ENCODE results near the gene FXYD5. TPM values are rescaled to one million over a fixed set of nuclear protein-coding genes. Genes with fewer than 3 reads are reported as not detected.

The FXYD5 gene
- total and polyA plus RNA-seq, 9 of the 15 experiments (the other 6 are each of a cell fraction or from before 2014, with no cell fraction given), result 104 to 537 (median 174) TPM

DNA sequence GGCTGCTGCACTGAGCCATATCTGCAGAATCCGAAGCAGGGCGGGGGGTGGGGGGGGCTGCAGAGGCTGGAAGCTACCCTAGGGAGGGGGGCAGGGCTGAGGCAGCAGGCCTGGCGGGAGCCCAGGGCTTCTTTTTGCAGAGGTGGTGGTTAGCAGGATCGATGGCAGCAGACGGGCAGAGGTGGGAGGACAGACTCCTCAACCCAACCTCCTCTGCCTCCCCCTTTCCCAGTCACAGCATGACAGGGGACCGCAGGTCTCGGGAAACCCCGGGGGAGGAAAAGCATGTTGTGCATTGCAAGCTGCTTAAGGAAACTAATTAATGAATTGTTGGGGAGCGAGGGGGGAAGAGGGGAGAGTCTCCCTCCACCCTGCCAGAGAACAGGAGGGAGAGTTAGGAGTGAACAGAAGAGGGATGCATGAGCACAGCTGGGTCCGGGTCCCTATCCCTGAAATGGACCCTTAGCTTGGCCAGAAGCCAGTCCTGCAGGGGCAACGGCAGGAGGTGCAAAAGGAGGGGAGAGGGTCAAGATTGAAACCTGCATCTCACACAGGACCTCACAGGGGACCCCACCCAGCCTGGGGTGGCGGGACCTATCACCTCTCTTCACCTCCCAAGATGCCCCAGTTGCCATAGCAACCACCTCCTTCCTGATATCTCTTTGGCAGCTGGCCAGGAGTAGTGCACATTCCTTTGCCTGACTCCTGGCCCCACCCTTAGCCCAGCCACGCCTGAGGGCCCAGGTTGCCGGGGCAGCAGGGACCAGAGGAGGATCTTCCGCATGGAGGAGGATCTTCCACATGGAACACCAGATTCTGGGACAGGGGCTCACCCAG is 9.7 kb upstream of the FXYD5 start (continued):
- TF ChIP-seq, protein P1, sequence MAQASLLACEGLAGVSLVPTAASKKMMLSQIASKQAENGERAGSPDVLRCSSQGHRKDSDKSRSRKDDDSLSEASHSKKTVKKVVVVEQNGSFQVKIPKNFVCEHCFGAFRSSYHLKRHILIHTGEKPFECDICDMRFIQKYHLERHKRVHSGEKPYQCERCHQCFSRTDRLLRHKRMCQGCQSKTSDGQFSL (CRISPR knock-in tag; IDR thresholded peaks at IDR 0.05), result no peak
- TF ChIP-seq, protein P1 (tag; IDR thresholded peaks at IDR 0.05), result 0 out of 4 replicates have a peak, but pooled peaks of 1 of the 2 experiments have one; percentile 20
- TF ChIP-seq PRPF4 (IDR thresholded peaks at IDR 0.05; ENCODE audit: insufficient read depth, low read depth, low read length, poor library complexity, severe bottlenecking) (no peak), RFX5 (IDR thresholded peaks at IDR 0.05; ENCODE audit: low read depth, low read length) (peak; percentile 62; the same call in 1 of the 2 replicates), POLR2G (IDR thresholded peaks at IDR 0.05; ENCODE audit: low read depth, low read length) (peak; percentile 28; the same call in 1 of the 2 replicates), JUND (IDR thresholded peaks at IDR 0.05; ENCODE audit: borderline replicate concordance, low read depth, low read length) (0 out of 2 replicates have a peak, but pooled peaks have one; percentile 23), JUND (tag; IDR thresholded peaks at IDR 0.05; ENCODE audit: borderline replicate concordance, low read depth, low read length) (no peak), NFIC (IDR thresholded peaks at IDR 0.05) (peak; percentile 99), SMAD1 (IDR thresholded peaks at IDR 0.05; ENCODE audit: low read depth, low read length, partially characterized antibody) (peak; percentile 80), CC2D1A (IDR thresholded peaks at IDR 0.05) (no peak), NFIX (CRISPR knock-in tag; IDR thresholded peaks at IDR 0.05; ENCODE audit: low read depth) (peak; percentile 73), BHLHE40 (IDR thresholded peaks at IDR 0.05; ENCODE audit: low read length) (0 out of 2 replicates have a peak, but pooled peaks have one; percentile 3), CHD1 (IDR thresholded peaks at IDR 0.05; ENCODE audit: low read length) (no peak)
- TF ChIP-seq, protein P2, sequence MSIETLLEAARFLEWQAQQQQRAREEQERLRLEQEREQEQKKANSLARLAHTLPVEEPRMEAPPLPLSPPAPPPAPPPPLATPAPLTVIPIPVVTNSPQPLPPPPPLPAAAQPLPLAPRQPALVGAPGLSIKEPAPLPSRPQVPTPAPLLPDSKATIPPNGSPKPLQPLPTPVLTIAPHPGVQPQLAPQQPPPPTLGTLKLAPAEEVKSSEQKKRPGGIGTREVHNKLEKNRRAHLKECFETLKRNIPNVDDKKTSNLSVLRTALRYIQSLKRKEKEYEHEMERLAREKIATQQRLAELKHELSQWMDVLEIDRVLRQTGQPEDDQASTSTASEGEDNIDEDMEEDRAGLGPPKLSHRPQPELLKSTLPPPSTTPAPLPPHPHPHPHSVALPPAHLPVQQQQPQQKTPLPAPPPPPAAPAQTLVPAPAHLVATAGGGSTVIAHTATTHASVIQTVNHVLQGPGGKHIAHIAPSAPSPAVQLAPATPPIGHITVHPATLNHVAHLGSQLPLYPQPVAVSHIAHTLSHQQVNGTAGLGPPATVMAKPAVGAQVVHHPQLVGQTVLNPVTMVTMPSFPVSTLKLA (conservative IDR thresholded peaks at IDR 0.05), result no peak
- TF ChIP-seq, protein P3, sequence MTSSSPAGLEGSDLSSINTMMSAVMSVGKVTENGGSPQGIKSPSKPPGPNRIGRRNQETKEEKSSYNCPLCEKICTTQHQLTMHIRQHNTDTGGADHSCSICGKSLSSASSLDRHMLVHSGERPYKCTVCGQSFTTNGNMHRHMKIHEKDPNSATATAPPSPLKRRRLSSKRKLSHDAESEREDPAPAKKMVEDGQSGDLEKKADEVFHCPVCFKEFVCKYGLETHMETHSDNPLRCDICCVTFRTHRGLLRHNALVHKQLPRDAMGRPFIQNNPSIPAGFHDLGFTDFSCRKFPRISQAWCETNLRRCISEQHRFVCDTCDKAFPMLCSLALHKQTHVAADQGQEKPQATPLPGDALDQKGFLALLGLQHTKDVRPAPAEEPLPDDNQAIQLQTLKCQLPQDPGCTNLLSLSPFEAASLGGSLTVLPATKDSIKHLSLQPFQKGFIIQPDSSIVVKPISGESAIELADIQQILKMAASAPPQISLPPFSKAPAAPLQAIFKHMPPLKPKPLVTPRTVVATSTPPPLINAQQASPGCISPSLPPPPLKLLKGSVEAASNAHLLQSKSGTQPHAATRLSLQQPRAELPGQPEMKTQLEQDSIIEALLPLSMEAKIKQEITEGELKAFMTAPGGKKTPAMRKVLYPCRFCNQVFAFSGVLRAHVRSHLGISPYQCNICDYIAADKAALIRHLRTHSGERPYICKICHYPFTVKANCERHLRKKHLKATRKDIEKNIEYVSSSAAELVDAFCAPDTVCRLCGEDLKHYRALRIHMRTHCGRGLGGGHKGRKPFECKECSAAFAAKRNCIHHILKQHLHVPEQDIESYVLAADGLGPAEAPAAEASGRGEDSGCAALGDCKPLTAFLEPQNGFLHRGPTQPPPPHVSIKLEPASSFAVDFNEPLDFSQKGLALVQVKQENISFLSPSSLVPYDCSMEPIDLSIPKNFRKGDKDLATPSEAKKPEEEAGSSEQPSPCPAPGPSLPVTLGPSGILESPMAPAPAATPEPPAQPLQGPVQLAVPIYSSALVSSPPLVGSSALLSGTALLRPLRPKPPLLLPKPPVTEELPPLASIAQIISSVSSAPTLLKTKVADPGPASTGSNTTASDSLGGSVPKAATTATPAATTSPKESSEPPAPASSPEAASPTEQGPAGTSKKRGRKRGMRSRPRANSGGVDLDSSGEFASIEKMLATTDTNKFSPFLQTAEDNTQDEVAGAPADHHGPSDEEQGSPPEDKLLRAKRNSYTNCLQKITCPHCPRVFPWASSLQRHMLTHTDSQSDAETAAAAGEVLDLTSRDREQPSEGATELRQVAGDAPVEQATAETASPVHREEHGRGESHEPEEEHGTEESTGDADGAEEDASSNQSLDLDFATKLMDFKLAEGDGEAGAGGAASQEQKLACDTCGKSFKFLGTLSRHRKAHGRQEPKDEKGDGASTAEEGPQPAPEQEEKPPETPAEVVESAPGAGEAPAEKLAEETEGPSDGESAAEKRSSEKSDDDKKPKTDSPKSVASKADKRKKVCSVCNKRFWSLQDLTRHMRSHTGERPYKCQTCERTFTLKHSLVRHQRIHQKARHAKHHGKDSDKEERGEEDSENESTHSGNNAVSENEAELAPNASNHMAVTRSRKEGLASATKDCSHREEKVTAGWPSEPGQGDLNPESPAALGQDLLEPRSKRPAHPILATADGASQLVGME (CRISPR knock-in tag; IDR thresholded peaks at IDR 0.05), result peak; percentile 97
- TF ChIP-seq, protein P4, sequence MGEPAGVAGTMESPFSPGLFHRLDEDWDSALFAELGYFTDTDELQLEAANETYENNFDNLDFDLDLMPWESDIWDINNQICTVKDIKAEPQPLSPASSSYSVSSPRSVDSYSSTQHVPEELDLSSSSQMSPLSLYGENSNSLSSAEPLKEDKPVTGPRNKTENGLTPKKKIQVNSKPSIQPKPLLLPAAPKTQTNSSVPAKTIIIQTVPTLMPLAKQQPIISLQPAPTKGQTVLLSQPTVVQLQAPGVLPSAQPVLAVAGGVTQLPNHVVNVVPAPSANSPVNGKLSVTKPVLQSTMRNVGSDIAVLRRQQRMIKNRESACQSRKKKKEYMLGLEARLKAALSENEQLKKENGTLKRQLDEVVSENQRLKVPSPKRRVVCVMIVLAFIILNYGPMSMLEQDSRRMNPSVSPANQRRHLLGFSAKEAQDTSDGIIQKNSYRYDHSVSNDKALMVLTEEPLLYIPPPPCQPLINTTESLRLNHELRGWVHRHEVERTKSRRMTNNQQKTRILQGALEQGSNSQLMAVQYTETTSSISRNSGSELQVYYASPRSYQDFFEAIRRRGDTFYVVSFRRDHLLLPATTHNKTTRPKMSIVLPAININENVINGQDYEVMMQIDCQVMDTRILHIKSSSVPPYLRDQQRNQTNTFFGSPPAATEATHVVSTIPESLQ (CRISPR knock-in tag; IDR thresholded peaks at IDR 0.05), result no peak
